ENCODE results near the gene NDUFS6.
"Not testable (repeated sequence)": the region's sequence is repeated elsewhere in the genome, so short reads cannot be mapped to it uniquely, and the experiment has no call there.

The NDUFS6 gene

GRCh38 chr5:1799110-1799601 lies 2.1 kb upstream of the NDUFS6 start:
- DNase-seq: peak; percentile 21

DNA sequence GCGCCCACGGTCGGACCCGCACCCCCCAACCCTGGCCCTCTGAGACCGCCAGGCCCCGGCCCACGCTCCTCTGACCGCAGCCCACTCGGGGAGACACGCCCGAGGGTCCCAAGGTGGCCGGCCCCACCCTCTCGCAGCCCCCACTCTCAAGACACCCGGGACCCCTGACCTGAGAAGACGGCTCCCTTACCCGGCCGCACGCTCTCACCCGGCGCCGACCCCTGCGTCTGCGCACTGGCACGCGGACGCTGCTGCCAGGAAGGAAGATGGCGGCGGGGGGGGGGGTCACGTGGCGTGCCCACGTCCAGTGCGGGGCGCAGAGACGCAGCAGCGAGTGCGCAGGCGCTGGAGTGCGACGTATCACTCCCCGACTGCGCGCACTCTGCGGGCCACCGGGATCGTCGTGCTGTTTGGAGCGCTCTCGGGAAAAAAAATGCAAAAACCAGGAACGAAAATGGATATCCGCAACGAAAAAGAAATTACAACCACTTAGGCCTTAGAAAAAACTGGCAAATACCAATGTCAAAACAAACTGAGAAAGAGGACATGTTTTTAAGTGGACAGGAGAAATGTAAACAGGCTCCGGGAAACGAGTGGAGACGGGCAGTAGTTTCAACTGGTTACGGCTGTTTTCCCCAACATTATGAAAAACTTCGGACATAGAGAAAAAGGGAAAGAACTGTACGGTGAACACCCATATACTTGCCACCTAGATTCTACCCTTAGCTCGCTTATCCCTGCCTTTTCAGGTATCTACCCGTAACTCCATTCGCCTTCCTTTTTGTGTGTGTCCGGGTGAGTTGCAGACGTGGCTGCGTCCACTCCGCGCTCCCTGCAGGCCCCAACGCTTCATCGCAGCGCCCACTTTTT lies 1.4 kb upstream of the NDUFS6 start, which contains the start of gene MRPL36:
MRPL36 (minus strand) TSS at position 236 of the 870 bp plus-strand sequence. CDS start 902 bp downstream, outside the sequence.
- DNase-seq: peak; percentile 90

DNA sequence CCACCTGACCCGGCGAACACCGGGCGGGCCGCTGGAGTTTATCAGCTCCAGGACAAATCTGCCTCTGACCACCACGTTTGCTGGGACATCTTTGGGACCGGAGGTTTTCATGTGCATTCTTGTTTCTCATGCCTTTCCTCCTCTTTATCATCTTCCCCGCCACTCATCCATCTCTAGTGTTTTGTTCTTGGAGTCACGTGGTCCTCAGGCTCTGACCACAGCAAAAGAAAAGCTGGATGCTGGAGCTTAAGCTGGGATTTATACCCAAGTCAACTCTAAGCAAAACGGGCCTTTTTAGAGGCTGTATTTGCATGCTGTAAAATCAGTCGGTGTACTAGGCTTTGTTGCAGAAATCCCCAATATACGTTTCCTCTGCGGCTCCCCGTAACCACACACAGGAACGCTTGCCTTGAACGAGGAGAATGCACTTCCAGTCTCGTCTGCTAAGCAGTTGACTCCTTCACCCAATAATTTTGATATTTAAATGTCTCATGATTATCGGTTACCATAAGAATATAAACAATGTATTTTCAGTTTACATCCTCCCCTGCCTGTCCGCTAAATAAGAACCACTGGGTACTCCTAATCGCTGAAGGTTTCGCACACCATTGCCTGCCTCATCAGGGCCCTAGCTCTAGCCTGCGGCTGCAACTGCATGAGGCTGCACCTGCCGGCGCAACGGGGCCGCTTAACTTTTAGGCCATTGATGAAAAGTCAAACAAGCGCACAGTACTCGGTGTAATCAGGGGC lies 560 bp upstream of the NDUFS6 start:
- DNase-seq: peak; percentile 38

GRCh38 chr5:1801967-1802295 lies 724 bp downstream of the NDUFS6 start:
- DNase-seq: no peak

- DNase-seq: no peak
These were observed 2.0 kb downstream of the NDUFS6 start for GRCh38 chr5:1803192-1803591.

DNA sequence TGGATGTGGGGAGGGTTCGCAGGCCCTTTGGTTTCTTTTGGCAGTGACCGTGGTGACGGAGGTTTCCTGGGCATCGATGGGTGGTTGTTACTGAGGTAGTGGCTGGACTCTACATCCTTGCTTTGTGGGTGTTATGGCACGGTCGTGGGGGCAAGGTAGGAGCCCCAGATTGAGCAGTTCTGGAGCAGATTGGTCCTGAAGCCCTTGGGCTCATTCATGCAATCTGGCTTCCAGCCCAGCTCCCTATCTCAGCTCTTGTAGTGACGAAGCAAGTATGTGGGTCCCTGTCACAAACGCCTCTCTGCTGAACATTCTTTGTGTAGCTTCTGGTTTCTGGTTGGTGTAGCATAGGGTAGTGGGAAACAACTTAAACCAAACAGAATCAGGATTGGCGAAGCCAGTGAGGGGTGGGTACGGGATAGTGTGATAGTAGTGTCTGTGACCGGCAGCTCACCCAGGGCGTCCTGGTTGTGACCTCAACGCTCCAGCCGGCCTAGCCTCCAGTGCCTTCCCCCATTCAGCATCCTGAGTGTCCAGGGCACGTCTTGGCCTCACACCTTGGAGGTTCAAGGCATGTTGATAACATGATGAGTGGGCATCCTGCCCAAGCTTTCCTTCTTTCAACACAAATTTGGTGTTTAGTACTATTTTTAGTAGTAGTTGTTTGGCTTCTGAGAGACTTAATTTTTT lies 2.9 kb downstream of the NDUFS6 start:
- no peak for DNase-seq

DNA sequence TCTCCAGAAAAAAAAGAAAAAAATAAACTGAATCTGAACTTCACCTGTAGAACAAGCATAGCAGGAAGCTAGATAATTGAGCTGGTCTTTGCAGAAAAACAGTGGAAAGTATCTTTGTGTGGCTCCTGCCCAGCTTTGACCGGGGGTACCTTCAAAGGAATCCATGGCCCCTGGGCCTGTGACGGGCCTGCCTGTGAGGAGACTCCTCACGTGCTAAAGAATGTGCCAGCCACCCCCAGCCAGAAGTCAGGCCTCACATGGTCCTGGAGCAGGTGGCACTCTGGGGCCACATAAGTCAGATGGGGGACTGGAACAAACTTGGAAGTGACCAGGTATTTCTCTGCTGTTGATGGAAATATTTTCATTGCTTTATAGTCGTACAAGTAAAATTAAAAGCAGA lies 4.1 kb downstream of the NDUFS6 start:
- DNase-seq: no peak

DNA sequence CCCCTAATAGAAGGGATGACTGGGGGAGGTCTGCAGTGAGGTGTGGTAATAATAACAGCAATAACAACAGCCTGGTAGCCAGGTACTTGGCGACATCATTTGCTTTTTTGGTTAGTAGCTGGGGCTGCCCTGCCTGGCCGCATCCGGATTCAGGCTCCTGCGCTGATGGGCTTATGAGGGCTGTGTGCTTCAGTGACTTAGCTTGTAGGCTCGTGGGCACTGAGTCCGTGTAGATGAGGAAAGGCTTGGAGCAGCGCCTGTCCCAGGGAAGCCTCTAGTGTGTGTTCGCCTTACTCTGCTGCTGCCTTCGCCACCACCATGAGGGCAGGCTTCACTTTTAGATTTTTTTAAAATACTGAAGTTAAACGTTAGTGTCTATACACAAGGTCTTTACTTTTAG lies 4.5 kb downstream of the NDUFS6 start:
- no peak for DNase-seq

DNA sequence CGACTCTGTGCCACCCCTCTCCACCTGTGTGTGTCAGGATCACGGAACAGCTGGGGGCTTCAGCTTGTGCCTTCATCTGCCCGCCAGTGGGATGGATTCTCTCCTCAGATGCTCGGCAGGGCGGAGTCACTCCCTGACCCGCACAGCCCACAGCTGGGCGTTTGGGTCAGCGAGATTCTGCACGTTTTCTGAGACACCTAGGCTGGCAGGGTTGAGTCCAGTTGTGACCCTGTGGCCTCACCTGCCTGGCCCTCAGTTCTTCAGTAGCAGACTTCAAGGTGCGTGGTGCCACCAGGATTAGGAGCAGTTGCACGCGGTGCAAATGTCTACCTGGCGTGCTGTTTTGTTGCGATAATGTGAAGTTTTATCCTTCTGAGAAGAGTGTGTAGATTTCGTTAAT lies 5.0 kb downstream of the NDUFS6 start:
- no peak for DNase-seq

DNA sequence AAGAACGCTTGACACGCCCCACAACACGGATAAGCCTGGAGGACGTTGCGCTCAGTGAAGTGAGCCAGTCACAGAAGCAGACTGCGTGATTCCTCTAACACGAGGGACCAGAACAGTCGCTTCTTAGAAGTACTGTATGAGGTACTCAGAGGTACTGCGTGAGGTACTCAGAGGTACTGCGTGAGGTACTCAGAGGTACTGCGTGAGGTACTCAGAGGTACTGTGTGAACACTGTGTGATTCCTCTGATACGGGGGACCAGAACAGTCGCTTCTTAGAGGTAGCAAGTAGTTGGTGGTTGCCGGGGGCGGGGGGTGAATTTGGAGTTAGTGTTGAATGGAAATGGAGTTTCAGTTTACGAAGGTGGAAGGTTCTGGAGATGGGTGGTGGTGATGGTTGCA lies 5.8 kb downstream of the NDUFS6 start:
- no peak for DNase-seq

- no peak for DNase-seq
These were observed 6.4 kb downstream of the NDUFS6 start for GRCh38 chr5:1807451-1808185.

- DNase-seq: no peak
These were observed 7.2 kb downstream of the NDUFS6 start for GRCh38 chr5:1808439-1808838.

DNA sequence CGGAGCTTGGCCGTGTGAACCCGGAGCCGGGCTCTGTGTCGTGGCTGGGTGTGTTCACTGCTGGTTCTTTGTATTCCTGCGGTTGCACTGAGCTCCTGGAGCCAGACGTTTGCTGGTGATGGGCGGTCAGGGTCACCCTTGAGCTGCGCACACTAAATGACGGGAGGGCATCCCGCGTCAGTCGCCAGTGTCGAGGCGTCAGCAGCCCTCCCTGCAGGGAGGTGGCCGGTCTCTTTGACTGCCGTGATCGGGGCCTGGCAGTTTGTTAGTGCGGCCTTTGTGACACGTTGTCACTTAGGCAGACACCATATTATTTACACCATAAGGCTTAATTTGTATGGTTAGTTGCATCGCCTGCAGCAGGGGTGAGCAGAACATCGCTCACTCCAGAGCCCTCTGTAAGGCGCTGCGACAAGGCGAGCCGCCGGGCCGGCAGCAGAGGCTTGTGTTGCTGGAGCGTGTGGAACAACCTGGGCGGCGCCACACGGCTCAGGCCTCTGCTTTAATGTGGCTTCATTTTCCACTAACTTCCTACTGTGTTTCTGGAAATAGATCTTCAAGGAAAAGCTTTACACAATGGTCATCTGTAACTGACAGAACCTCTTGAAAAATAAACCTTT lies 8.3 kb downstream of the NDUFS6 start:
- no peak for DNase-seq

GRCh38 chr5:1810581-1811101 lies 9.4 kb downstream of the NDUFS6 start:
- DNase-seq: no peak

- DNase-seq: no peak
These were observed 13.2 kb downstream of the NDUFS6 start for GRCh38 chr5:1814183-1815020.

DNA sequence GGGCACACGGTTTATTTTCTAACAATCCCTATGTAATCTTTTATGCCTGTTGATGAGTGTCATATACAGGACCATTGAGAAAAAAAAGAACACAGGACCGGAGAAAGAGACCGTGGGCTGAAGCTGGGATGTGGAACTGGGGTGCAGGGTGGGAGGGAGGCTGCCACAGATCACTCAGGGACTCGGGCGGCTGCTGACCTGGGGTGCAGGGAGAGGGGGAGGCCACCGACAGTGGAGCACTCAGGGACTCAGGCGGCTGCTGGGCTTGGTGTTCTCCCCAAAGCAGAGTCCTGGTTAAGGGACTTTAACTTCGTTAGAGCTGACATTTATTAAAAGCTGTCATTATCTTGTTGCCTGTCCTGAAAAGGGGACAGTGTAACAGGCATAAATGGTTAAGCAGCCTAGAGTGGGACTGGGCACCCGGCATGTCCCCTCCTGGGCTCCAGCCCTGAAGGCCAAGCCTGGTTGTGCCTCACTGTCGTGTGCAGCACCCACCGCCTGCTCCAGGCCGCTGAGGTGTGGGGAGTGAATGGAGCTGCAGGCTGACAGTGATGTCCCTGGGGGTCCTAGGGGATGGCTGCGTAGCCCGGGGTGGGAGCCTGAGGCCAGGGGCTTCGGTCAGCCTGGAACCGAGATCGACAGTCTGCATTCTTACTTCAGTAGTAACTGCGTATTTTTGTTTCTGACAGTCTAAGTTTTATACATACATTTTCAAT lies 14.0 kb downstream of the NDUFS6 start:
- DNase-seq: no peak

DNA sequence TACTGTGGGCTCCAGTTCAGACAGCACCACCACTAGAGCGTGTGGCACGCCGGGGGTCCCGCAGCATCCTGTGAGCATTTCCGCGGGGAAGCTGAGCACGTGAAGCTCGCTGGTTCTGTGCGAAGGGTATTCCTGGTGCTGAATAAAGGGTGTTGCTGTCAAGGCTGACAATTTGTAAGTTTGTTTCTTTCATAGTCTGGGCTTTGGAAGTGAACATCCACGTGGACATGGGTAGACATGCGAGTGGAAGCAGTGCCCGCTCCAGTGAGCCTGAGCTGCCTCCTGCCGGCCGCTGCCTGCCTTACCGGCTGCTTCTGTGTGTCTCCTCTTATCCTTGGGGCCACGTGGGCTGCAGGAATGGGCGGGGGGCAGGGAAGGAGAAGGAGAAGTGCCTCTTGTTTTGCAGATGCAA lies 14.7 kb downstream of the NDUFS6 start:
- DNase-seq: no peak

DNA sequence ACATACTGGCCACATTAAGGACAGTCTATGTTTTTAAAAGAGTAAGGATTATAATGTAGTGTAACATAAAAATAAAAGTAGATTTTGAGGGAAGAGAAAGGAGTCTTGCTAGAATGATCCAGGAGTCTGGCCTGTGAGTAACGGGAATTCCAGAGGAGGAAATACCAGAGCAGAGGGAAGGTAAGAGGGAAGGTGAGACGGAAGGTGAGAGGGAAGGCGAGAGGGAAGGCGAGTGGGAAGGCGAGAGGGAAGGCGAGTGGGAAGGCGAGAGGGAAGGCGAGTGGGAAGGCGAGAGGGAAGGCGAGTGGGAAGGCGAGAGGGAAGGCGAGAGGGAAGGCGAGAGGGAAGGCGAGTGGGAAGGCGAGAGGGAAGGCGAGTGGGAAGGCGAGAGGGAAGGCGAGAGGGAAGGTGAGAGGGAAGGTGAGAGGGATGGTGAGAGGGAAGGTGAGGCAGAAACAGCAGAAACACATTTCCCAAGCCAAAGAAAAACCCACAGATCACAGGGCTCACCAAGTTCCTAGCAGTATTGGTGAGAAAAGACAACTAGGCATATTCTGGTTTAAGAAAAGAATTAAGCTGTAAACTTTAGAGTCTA lies 15.4 kb downstream of the NDUFS6 start:
- not testable (repeated sequence) for DNase-seq

GRCh38 chr5:1817261-1818043 lies 16.2 kb downstream of the NDUFS6 start:
- DNase-seq: no peak

All from T-helper 9 cell (primary cell).